ENCODE results near the gene M6PR. TPM values are rescaled to one million over a fixed set of nuclear protein-coding genes. Genes with fewer than 3 reads are reported as not detected.

M6PR gene
- total RNA-seq, 2 experiments from 2014 or later: 199 to 206 TPM

GRCh38 chr12:8968761-8969160 is 19.3 kb upstream of the M6PR start:
- H3K4me1 Mint-ChIP-seq (ENCODE audit: low read depth): peaks cover 14% of the 10 kb centered on the region
- H3K27ac Mint-ChIP-seq: no peak overlapping the region
- H3K36me3 Mint-ChIP-seq (ENCODE audit: low read depth): peaks cover 14% of the 10 kb centered on the region
- TF ChIP-seq, protein P1, sequence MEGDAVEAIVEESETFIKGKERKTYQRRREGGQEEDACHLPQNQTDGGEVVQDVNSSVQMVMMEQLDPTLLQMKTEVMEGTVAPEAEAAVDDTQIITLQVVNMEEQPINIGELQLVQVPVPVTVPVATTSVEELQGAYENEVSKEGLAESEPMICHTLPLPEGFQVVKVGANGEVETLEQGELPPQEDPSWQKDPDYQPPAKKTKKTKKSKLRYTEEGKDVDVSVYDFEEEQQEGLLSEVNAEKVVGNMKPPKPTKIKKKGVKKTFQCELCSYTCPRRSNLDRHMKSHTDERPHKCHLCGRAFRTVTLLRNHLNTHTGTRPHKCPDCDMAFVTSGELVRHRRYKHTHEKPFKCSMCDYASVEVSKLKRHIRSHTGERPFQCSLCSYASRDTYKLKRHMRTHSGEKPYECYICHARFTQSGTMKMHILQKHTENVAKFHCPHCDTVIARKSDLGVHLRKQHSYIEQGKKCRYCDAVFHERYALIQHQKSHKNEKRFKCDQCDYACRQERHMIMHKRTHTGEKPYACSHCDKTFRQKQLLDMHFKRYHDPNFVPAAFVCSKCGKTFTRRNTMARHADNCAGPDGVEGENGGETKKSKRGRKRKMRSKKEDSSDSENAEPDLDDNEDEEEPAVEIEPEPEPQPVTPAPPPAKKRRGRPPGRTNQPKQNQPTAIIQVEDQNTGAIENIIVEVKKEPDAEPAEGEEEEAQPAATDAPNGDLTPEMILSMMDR (IDR thresholded peaks at IDR 0.05): no peak
- intact Hi-C loops (cut with micrococcal nuclease): no loop called here
- no peak overlapping the region for H3K4me3 Mint-ChIP-seq
- peaks cover 27% of the 10 kb centered on the region for H3K9me3 Mint-ChIP-seq
- ChIA-PET CTCF (interaction anchor here (1.2 kb wide), 1 partner anchor 96 kb away, joined by 3 read pairs; no protein-coding TSS in a partner anchor), POLR2A (no interaction called here)
- DNase-seq (no peak), ATAC-seq (no peak)
- no peaks in the 10 kb centered on the region for H3K27me3 Mint-ChIP-seq

DNA sequence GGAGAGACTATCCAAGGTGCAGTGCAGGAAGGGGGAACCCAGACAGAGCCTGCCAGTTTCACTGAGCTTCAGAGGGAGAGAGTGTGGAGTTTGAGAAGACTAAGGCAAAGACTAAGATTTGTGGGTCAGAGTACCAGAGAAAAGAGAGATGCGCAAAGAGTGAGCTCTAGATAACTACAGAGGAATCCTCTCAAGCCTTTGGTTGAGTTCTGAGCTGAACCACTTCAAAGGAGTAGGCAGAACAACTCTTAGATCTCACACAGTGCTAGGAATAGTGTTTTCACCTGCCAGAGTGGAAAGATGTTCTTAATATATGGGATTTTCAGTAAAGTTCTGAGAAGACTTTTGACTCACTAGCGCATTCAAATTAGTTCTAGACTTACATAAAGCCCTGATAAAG is 10.7 kb upstream of the M6PR start:
- H3K4me3 Mint-ChIP-seq: no peak overlapping the region
- H3K9me3 Mint-ChIP-seq: peaks cover 15% of the 10 kb centered on the region
- ChIA-PET CTCF (interaction anchor here (3.8 to 5.1 kb wide), 2 partner anchors 10 to 79 kb away, joined by 13 to 34 read pairs; partner anchors contain the start of gene M6PR), POLR2A (interaction anchor here (1.4 to 1.5 kb wide), 2 partner anchors 9 to 11 kb away, joined by 3 to 4 read pairs; partner anchors contain the start of gene M6PR)
- peaks cover 52% of the 10 kb centered on the region for H3K4me1 Mint-ChIP-seq (ENCODE audit: low read depth)
- intact Hi-C loops (cut with micrococcal nuclease): no loop called here
- TF ChIP-seq, protein P1 (IDR thresholded peaks at IDR 0.05): no peak
- ATAC-seq (peak; percentile 80), DNase-seq (no peak)
- H3K36me3 Mint-ChIP-seq (ENCODE audit: low read depth): peaks cover 34% of the 10 kb centered on the region
- H3K27ac Mint-ChIP-seq: peak overlapping the region; percentile 2
- no peaks in the 10 kb centered on the region for H3K27me3 Mint-ChIP-seq

DNA sequence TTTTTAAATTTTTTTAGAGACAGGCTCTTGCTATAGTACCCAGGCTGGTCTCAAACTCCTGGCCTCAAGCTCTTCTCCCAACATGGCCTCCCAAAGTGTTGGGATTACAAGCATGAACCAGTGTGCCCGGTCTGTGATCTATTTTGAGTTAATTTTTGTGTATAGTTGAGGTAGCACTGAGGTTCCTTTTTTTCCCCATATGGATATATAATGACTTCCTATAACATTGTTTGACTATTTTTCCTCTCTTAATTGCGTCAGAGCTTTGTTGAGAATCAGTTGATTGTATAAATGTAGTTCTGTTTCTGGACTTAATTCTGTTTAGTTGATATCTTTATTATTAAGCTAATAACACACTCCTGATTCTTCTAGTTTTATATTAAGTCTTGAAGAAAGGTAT is 8.6 kb upstream of the M6PR start:
- H3K4me1 Mint-ChIP-seq (ENCODE audit: low read depth): peaks cover 63% of the 10 kb centered on the region
- no peak overlapping the region for H3K27ac Mint-ChIP-seq
- intact Hi-C loops (cut with micrococcal nuclease): no loop called here
- no peak for ATAC-seq
- TF ChIP-seq, protein P1 (IDR thresholded peaks at IDR 0.05): no peak
- H3K27me3 Mint-ChIP-seq: no peaks in the 10 kb centered on the region
- peaks cover 17% of the 10 kb centered on the region for H3K9me3 Mint-ChIP-seq
- peaks cover 44% of the 10 kb centered on the region for H3K36me3 Mint-ChIP-seq (ENCODE audit: low read depth)
- ChIA-PET POLR2A (interaction anchor here (0.7 to 1.2 kb wide), 3 partner anchors 9 to 81 kb away, joined by 3 read pairs; partner anchors contain the start of gene M6PR), CTCF (interaction anchor here (1.6 to 1.8 kb wide), 2 partner anchors 84 to 91 kb away, joined by 5 to 7 read pairs; no protein-coding TSS in a partner anchor)
- no peak for DNase-seq
- no peak overlapping the region for H3K4me3 Mint-ChIP-seq

DNA sequence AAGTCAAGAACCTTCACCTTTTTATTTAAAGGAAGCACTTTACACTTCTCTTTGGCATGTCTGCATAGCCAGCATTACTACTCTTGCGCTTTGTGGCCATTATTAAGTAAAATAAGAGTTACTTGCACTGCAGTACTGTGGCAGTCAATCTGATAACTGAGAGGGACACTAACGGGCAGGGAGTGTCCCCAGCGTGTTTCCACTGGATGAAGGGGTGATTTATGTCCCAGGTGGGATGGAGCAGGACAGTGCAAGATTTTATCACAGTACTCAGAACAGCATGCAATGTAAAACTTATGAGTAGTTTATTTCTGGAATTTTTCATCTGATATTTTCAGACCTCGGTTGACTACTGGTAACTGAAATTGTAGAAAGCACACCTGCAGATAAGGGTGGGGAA is 8.1 kb upstream of the M6PR start:
- peaks cover 68% of the 10 kb centered on the region for H3K4me1 Mint-ChIP-seq (ENCODE audit: low read depth)
- intact Hi-C loops (cut with micrococcal nuclease): no loop called here
- DNase-seq (no peak), ATAC-seq (no peak)
- peaks cover 22% of the 10 kb centered on the region for H3K9me3 Mint-ChIP-seq
- ChIA-PET CTCF (interaction anchor here (1.6 to 1.8 kb wide), 2 partner anchors 84 to 92 kb away, joined by 5 to 7 read pairs; no protein-coding TSS in a partner anchor), POLR2A (interaction anchor here (0.7 to 1.2 kb wide), 2 partner anchors 9 to 70 kb away, joined by 3 read pairs; partner anchors contain the start of gene M6PR)
- no peaks in the 10 kb centered on the region for H3K27me3 Mint-ChIP-seq
- H3K36me3 Mint-ChIP-seq (ENCODE audit: low read depth): peaks cover 44% of the 10 kb centered on the region
- no peak overlapping the region for H3K4me3 Mint-ChIP-seq
- H3K27ac Mint-ChIP-seq: peak overlapping the region; percentile 73
- TF ChIP-seq, protein P1 (IDR thresholded peaks at IDR 0.05): no peak

DNA sequence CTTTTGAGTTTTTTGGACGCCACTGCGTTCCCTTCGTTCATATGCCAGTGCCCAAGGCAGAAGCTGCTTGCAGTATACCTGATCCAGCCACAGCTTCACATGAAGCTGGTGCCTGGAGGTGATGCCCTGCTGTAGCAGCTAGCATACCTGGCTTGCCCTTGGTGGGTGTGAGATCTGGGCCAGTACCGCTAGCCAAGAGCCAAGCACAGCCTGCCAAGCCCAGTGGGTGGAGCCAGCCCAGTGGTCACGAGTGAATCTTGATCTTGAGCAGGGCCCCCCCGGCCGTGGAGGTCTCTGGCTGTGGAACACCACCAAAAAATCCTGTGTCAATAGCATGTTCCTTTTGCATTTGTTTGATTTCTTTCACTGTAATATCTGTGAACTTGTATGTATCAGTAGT is 7.3 kb upstream of the M6PR start:
- H3K4me1 Mint-ChIP-seq (ENCODE audit: low read depth): peaks cover 75% of the 10 kb centered on the region
- H3K4me3 Mint-ChIP-seq: no peak overlapping the region
- H3K36me3 Mint-ChIP-seq (ENCODE audit: low read depth): peaks cover 47% of the 10 kb centered on the region
- POLR2A ChIA-PET: no interaction called here
- intact Hi-C loops (cut with micrococcal nuclease): no loop called here
- CTCF ChIA-PET: no interaction called here
- ATAC-seq: no peak
- peaks cover 23% of the 10 kb centered on the region for H3K9me3 Mint-ChIP-seq
- no peaks in the 10 kb centered on the region for H3K27me3 Mint-ChIP-seq
- H3K27ac Mint-ChIP-seq: peak overlapping the region; percentile 73
- TF ChIP-seq, protein P1 (IDR thresholded peaks at IDR 0.05): no peak
- DNase-seq: no peak

Data from activated CD8-positive, alpha-beta T cell treated with anti-CD3 and anti-CD28 coated beads for 36 hours (primary cell).